Transverse colon (tissue), 4 donors: ENCODE data around the gene LGALS3BP.

ENCODE experiments used
- CTCF ChIP-seq, 5 experiments: fragments of 200-600 bp in 3 of 5; fragments of 450-650 bp in 2 of 5; sonication (generic) in 3 of 5; IDR thresholded peaks; 1 replicate in 2 of 5; 2 replicates in 3 of 5; pipeline ENCODE4 v1.5.1; 2016 to 2017; ENCODE audit warnings: antibody characterized with exemption in 5 of 5, inconsistent platforms in 3 of 5, mild to moderate bottlenecking in 2 of 5, moderate library complexity in 1 of 5
- EP300 ChIP-seq: sonication (generic); formaldehyde crosslinking; IDR thresholded peaks from one replicate; pipeline ENCODE4 v1.6.1; 2017; ENCODE audit warnings: antibody characterized with exemption, low read depth
- POLR2A ChIP-seq: fragments of 450-650 bp; IDR thresholded peaks from one replicate; pipeline ENCODE4 v1.6.1; 2016; ENCODE audit warnings: antibody characterized with exemption, mild to moderate bottlenecking, moderate library complexity
- POLR2AphosphoS5 ChIP-seq, 3 donors: sonication (generic); formaldehyde crosslinking; IDR thresholded peaks; one replicate each; pipeline ENCODE4 v1.6.1; 2016; ENCODE audit warnings: antibody characterized with exemption in 3 of 3

GRCh38 chr17:78985395-78985794, 5.7 kb upstream of the LGALS3BP start:
- TF ChIP-seq POLR2AphosphoS5 (IDR thresholded peaks at IDR 0.05) (no peak), POLR2A (no peak), CTCF (IDR thresholded peaks at IDR 0.05) (no peak), EP300 (no peak)
